GM12865 (cell line): ENCODE data around the gene EIF4EBP3.
A peak's percentile ranks its signal among the peaks of the same experiment; 100 is the strongest.

ENCODE experiments used
- DNase-seq: peaks from one replicate; pipeline ENCODE4 v3.0.0; 2010; ENCODE audit warnings: low read depth
- H3K4me3 ChIP-seq: 2 replicates; pipeline ENCODE4 v1.5.1; 2011; ENCODE audit warnings: mild to moderate bottlenecking, low read depth, low read length, control low read depth
- TF ChIP-seq, protein P1 (sequence below): IDR thresholded peaks from 2 replicates; pipeline ENCODE4 v1.5.1; 2011; ENCODE audit warnings: low read length, control low read depth, low read depth, inconsistent platforms; ENCODE audit not compliant: insufficient read depth; ENCODE audit errors: missing control alignments

Gene EIF4EBP3

DNA sequence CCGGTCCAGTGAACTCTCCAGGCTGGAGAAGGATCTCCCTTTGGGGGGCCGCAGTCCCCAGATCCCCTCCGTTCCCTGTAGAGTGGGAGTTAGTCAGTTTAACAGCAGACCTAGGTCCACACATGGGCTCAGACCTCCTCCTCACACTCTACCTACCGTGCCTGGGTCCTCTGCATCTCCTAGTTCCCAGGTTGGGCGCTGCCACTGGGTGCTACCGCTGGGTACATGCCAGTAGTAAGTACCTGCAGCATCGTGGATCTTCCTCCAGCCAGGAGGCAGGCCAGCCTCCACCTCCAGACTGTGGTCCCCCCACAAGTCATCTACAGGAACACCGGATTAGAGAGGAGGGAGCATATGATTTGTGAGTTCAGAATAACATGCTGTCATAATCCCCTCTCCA lies 16.1 kb downstream of the EIF4EBP3 start:
- TF ChIP-seq, protein P1, sequence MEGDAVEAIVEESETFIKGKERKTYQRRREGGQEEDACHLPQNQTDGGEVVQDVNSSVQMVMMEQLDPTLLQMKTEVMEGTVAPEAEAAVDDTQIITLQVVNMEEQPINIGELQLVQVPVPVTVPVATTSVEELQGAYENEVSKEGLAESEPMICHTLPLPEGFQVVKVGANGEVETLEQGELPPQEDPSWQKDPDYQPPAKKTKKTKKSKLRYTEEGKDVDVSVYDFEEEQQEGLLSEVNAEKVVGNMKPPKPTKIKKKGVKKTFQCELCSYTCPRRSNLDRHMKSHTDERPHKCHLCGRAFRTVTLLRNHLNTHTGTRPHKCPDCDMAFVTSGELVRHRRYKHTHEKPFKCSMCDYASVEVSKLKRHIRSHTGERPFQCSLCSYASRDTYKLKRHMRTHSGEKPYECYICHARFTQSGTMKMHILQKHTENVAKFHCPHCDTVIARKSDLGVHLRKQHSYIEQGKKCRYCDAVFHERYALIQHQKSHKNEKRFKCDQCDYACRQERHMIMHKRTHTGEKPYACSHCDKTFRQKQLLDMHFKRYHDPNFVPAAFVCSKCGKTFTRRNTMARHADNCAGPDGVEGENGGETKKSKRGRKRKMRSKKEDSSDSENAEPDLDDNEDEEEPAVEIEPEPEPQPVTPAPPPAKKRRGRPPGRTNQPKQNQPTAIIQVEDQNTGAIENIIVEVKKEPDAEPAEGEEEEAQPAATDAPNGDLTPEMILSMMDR, result no peak
- DNase-seq, result no peak

DNA sequence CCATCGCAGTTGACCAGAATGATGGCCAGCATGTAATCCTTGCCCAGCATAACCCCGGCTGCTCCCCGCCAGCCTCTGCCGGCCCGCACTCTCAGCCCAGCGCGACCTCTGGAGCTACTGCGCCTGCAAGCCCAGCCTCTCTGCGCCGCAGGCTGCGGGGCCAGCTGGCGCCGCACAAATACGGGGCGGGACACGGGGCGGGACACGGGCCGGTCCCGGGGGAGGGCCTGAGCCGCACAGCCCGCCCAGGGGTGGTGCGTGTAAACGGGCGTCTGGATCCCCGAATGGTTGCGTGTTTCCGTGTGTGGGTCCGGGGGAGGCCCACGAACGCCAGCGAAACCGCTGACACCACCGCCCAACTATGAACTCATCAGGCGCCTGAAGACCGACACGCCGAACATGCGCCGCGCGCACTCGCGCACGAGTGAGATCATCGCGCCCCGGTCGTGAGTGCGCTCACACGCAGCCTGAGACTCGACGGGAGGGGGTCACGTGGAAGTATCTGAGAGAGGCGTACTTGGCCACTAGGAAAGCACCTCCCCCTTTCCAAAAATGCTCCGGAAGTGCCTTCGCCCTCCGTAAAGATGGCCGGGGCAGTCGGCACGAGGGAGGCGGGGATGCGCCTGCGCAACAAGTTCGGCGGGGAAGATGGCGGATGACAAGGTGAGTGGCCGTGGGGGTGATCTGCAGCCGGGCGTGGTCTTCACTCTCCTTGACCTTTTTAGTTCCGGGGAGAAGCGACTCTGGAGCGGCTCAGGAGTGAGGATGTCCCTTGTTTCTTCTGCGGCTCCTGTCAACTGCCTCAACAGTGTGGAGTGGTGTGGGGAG lies 16.9 kb downstream of the EIF4EBP3 start, which contains the start of the genes APBB3 and SLC35A4:
APBB3 (minus strand) TSS at position 403 of the 828 bp plus-strand sequence; CDS start at position 50, 353 bp downstream.
SLC35A4 (plus strand) TSS at position 633 of the 828 bp plus-strand sequence. CDS start 2,342 bp downstream, outside the sequence.
- DNase-seq, result peak; percentile 99
- H3K4me3 ChIP-seq, result peak within 1 kb of the TSS; percentile 93
- TF ChIP-seq, protein P1, result no peak

More for the DNA sequence above, 16.1 kb downstream of the EIF4EBP3 start:
- H3K4me3 ChIP-seq, result peak overlapping the region; percentile 93

DNA sequence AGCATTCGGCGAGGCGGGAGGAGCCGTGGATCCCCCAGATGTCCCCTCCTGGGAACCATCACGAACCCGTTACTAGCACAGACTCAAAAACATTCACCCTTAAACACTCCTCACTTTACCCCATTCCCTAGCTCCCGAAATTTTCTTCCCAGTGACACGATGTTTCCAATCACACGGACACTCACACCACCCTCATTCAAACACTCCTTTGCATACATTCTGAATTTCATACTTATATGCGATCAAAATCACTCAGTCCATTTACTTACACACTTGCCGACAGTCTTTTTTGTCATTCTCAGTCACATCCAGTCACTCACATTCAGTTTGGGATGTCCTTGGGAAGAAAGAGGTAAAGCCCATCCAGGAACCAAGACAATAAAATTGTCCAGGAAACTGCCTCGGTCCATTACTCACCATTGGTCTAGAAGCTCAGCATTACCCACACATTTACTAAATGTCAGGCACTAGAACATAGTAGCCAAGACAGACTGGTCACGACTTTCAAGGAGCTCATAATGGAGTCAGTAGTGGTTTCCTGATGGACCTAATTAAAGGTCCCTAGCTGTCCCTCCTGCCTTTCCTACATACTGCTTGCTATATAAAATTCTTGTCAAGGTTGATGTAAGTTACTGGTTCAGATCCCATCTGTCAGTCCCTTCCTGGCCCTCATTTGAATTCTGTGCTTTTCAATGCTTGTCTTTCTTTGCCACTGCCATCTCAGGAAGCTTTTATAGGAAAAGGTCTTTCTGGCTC lies 17.7 kb downstream of the EIF4EBP3 start:
- TF ChIP-seq, protein P1, result no peak
- H3K4me3 ChIP-seq, result peak overlapping the region; percentile 93
- no peak for DNase-seq

DNA sequence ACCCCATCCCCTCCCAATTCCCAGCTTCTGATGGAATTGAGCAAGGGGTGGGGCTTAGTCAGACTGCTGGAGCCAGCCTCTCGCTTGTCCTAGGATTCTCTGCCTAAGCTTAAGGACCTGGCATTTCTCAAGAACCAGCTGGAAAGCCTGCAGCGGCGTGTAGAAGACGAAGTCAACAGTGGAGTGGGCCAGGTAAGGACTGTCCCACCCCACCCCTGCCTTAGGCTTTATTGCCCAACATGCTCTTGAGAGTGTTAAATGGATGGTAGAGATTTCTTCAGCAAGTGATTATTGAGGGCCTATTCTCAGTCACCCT lies 18.3 kb downstream of the EIF4EBP3 start:
- TF ChIP-seq, protein P1, result no peak
- DNase-seq, result no peak
- H3K4me3 ChIP-seq, result peak overlapping the region; percentile 93

DNA sequence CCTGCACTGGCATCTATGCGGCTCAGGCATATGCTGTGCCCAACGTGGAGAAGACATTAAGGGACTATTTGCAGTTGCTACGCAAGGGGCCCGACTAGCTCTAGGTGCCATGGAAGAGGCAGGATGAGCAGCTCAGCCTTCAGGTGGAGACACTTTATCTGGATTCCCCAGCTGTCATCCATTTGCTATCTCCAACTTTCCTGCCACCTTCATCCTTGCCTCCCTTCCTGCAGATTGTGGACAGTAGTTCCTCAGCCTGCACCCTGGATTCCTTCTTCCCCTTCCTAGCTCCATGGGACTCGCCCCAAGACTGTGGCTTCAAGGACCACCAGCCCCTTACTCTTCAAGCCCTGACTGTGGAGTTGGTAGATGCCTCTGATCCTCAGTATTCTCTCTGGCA lies 19.2 kb downstream of the EIF4EBP3 start:
- DNase-seq, result no peak
- no peak overlapping the region for H3K4me3 ChIP-seq
- TF ChIP-seq, protein P1, result no peak

DNA sequence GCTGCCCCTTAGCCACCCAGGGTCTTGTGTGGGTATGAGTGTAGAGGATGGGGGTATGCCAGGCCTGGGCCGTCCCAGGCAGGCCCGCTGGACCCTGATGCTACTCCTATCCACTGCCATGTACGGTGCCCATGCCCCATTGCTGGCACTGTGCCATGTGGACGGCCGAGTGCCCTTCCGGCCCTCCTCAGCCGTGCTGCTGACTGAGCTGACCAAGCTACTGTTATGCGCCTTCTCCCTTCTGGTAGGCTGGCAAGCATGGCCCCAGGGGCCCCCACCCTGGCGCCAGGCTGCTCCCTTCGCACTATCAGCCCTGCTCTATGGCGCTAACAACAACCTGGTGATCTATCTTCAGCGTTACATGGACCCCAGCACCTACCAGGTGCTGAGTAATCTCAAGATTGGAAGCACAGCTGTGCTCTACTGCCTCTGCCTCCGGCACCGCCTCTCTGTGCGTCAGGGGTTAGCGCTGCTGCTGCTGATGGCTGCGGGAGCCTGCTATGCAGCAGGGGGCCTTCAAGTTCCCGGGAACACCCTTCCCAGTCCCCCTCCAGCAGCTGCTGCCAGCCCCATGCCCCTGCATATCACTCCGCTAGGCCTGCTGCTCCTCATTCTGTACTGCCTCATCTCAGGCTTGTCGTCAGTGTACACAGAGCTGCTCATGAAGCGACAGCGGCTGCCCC lies 19.8 kb downstream of the EIF4EBP3 start:
- H3K4me3 ChIP-seq, result no peak overlapping the region
- TF ChIP-seq, protein P1, result no peak
- DNase-seq, result peak; percentile 42
